Ishikawa (cell line): Measurements from ENCODE around the gene EPB41L4B.

ENCODE experiments used
- EP300 ChIP-seq: IDR thresholded peaks from 2 replicates; pipeline ENCODE4 v1.6.1; 2012; ENCODE audit warnings: borderline replicate concordance
- RAD21 ChIP-seq: IDR thresholded peaks from 2 replicates; pipeline ENCODE4 v1.6.1; 2012; ENCODE audit warnings: low read depth
- TAF1 ChIP-seq: IDR thresholded peaks from 2 replicates; pipeline ENCODE4 v1.6.1; 2012; ENCODE audit warnings: low read depth, mild to moderate bottlenecking
- USF1 ChIP-seq: IDR thresholded peaks from 2 replicates; pipeline ENCODE4 v1.6.1; 2012
- YY1 ChIP-seq: IDR thresholded peaks from 2 replicates; pipeline ENCODE4 v1.6.1; 2012; ENCODE audit warnings: low read depth

GRCh38 chr9:109250771-109251079 lies 70.1 kb downstream of the EPB41L4B start:
- TF ChIP-seq EP300 (no peak), TAF1 (no peak), YY1 (no peak), RAD21 (no peak), USF1 (no peak)
